ENCODE measurements around the gene AVEN.

The AVEN gene

GRCh38 chr15:34046471-34047145 is 7.6 kb upstream of the AVEN start:
- Histone ChIP-seq H3K4me3 (no peak overlapping the region), H3K27me3 (no peaks in the 10 kb centered on the region), H3K9me3 (replicated peaks in 1 of 11) (peaks cover 36 to 46% (median 44%) of the 10 kb centered on the region in 11 experiments), H4K20me1 (no peaks in the 10 kb centered on the region), H3K9ac (no peak overlapping the region), H3K4me1 (no peaks in the 10 kb centered on the region), H3K4me2 (no peak overlapping the region), H3K36me3 (peaks cover 0 to 4% (median 0%) of the 10 kb centered on the region in 11 experiments; a peak in 1 of 22 replicates), H3K27ac (no peak overlapping the region)
- no peak for TF ChIP-seq Cebpa-rat (IDR thresholded peaks at IDR 0.05)

GRCh38 chr15:34043813-34044212 is 4.8 kb upstream of the AVEN start:
- Histone ChIP-seq H3K27me3 (no peaks in the 10 kb centered on the region), H3K4me3 (no peak overlapping the region), H4K20me1 (no peaks in the 10 kb centered on the region), H3K36me3 (no peaks in the 10 kb centered on the region), H3K4me1 (peaks cover 11 to 15% (median 13%) of the 10 kb centered on the region in 10 experiments), H3K9ac (no peak overlapping the region), H3K27ac (no peak overlapping the region), H3K9me3 (replicated peaks in 1 of 11) (peaks cover 8 to 20% (median 16%) of the 10 kb centered on the region in 11 experiments), H3K4me2 (no peak overlapping the region)
- no peak for TF ChIP-seq Cebpa-rat (IDR thresholded peaks at IDR 0.05)

GRCh38 chr15:34043391-34043790 is 4.4 kb upstream of the AVEN start:
- no peak overlapping the region for H3K9ac ChIP-seq
- no peaks in the 10 kb centered on the region for H4K20me1 ChIP-seq
- TF ChIP-seq Cebpa-rat (IDR thresholded peaks at IDR 0.05): no peak
- H3K36me3 ChIP-seq: no peaks in the 10 kb centered on the region
- H3K4me3 ChIP-seq: no peak overlapping the region
- H3K27ac ChIP-seq: no peak overlapping the region
- H3K9me3 ChIP-seq (replicated peaks in 1 of 11): peaks cover 4 to 15% (median 12%) of the 10 kb centered on the region in 11 experiments; a peak in 20 of 22 replicates
- peaks cover 11 to 15% (median 13%) of the 10 kb centered on the region in 10 experiments for H3K4me1 ChIP-seq
- no peak overlapping the region for H3K4me2 ChIP-seq
- no peaks in the 10 kb centered on the region for H3K27me3 ChIP-seq

- H4K20me1 ChIP-seq: peaks cover 0 to 6% (median 0%) of the 10 kb centered on the region in 11 experiments; a peak in 2 of 22 replicates
- H3K9me3 ChIP-seq (replicated peaks in 1 of 11): no peaks in the 10 kb centered on the region
- no peaks in the 10 kb centered on the region for H3K36me3 ChIP-seq
- H3K4me1 ChIP-seq: peaks cover 12 to 21% (median 17%) of the 10 kb centered on the region in 10 experiments
- H3K9ac ChIP-seq: peak overlapping the region; percentile 98 to 100 (median 100); a peak in 20 of 22 replicates
- H3K4me3 ChIP-seq: peak overlapping the region in 9 of 10 experiments; percentile 66 to 86 (median 72); a peak in 18 of 20 replicates
- TF ChIP-seq Cebpa-rat (IDR thresholded peaks at IDR 0.05): no peak
- peak overlapping the region; percentile 69 to 95 (median 83) for H3K4me2 ChIP-seq
- H3K27ac ChIP-seq: peak overlapping the region in 10 of 11 experiments; percentile 97 to 100 (median 100); a peak in 19 of 22 replicates
- H3K27me3 ChIP-seq: no peaks in the 10 kb centered on the region
These were observed 748 bp upstream of the AVEN start for GRCh38 chr15:34039790-34040113.

GRCh38 chr15:34038023-34038870 is 757 bp downstream of the AVEN start:
- peaks cover 12 to 21% (median 17%) of the 10 kb centered on the region in 10 experiments for H3K4me1 ChIP-seq
- H3K36me3 ChIP-seq: no peaks in the 10 kb centered on the region
- no peaks in the 10 kb centered on the region for H3K9me3 ChIP-seq (replicated peaks in 1 of 11)
- H3K4me3 ChIP-seq: peak overlapping the region; percentile 66 to 86 (median 72)
- H4K20me1 ChIP-seq: peaks cover 0 to 11% (median 0%) of the 10 kb centered on the region in 11 experiments; a peak in 2 of 22 replicates
- H3K27me3 ChIP-seq: no peaks in the 10 kb centered on the region
- peak overlapping the region; percentile 98 to 100 (median 100) for H3K9ac ChIP-seq
- peak overlapping the region; percentile 69 to 95 (median 83) for H3K4me2 ChIP-seq
- no peak for TF ChIP-seq Cebpa-rat (IDR thresholded peaks at IDR 0.05)
- peak overlapping the region; percentile 97 to 100 (median 100) for H3K27ac ChIP-seq

- Histone ChIP-seq H3K4me2 (no peak overlapping the region), H3K9me3 (replicated peaks in 1 of 11) (peaks cover 0 to 15% (median 12%) of the 10 kb centered on the region in 11 experiments; a peak in 18 of 22 replicates), H4K20me1 (peaks cover 0 to 11% (median 0%) of the 10 kb centered on the region in 11 experiments; a peak in 2 of 22 replicates), H3K36me3 (peaks cover 0 to 7% (median 0%) of the 10 kb centered on the region in 11 experiments; a peak in 2 of 22 replicates), H3K27me3 (no peaks in the 10 kb centered on the region), H3K9ac (no peak overlapping the region), H3K27ac (no peak overlapping the region), H3K4me1 (no peaks in the 10 kb centered on the region), H3K4me3 (no peak overlapping the region)
- TF ChIP-seq Cebpa-rat (IDR thresholded peaks at IDR 0.05): no peak
These were observed 6.8 kb downstream of the AVEN start for GRCh38 chr15:34031987-34032760.

- H3K36me3 ChIP-seq: peaks cover 0 to 7% (median 0%) of the 10 kb centered on the region in 11 experiments; a peak in 3 of 22 replicates
- no peak overlapping the region for H3K27ac ChIP-seq
- peaks cover 0 to 9% (median 0%) of the 10 kb centered on the region in 11 experiments; a peak in 1 of 22 replicates for H4K20me1 ChIP-seq
- H3K4me2 ChIP-seq: no peak overlapping the region
- TF ChIP-seq Cebpa-rat (IDR thresholded peaks at IDR 0.05): no peak
- no peak overlapping the region for H3K4me3 ChIP-seq
- peaks cover 0 to 11% (median 10%) of the 10 kb centered on the region in 10 experiments; a peak in 16 of 20 replicates for H3K4me1 ChIP-seq
- no peak overlapping the region for H3K9ac ChIP-seq
- no peaks in the 10 kb centered on the region for H3K27me3 ChIP-seq
- H3K9me3 ChIP-seq (replicated peaks in 1 of 11): peaks cover 0 to 18% (median 13%) of the 10 kb centered on the region in 11 experiments; a peak in 18 of 22 replicates
These were observed 11.4 kb downstream of the AVEN start for GRCh38 chr15:34027606-34028005.

GRCh38 chr15:34025252-34025651 is 13.8 kb downstream of the AVEN start:
- H3K27me3 ChIP-seq: no peaks in the 10 kb centered on the region
- peak overlapping the region in 6 of 11 experiments; percentile 12 to 53 (median 41); a peak in 9 of 22 replicates for H3K27ac ChIP-seq
- H4K20me1 ChIP-seq: peaks cover 0 to 14% (median 0%) of the 10 kb centered on the region in 11 experiments; a peak in 1 of 22 replicates
- H3K4me2 ChIP-seq: peak overlapping the region in 8 of 11 experiments; percentile 0 to 58 (median 44); a peak in 14 of 22 replicates
- peaks cover 0 to 11% (median 10%) of the 10 kb centered on the region in 10 experiments; a peak in 16 of 20 replicates for H3K4me1 ChIP-seq
- no peak overlapping the region for H3K4me3 ChIP-seq
- H3K36me3 ChIP-seq: peaks cover 0 to 7% (median 3%) of the 10 kb centered on the region in 11 experiments; a peak in 4 of 22 replicates
- no peak overlapping the region for H3K9ac ChIP-seq
- H3K9me3 ChIP-seq (replicated peaks in 1 of 11): peaks cover 0 to 20% (median 14%) of the 10 kb centered on the region in 11 experiments; a peak in 19 of 22 replicates
- TF ChIP-seq Cebpa-rat (IDR thresholded peaks at IDR 0.05): peak in 4 of 11 experiments; percentile 20 to 72 (median 42); a peak in 4 of 22 replicates

Measured in BLaER1 treated with 17β-estradiol and CSF1 and Interleukin-3, amounts not matched to agents 10 nM and 100 nM (cell line).